PFSK-1 (cell line): ENCODE results near the gene RNF20.

Source experiments
- POLR2AphosphoS5 ChIP-seq: IDR thresholded peaks from 2 replicates; pipeline ENCODE4 v1.6.1; 2012; ENCODE audit warnings: low read depth, mild to moderate bottlenecking, control low read depth, low read length, moderate library complexity
- SIN3A ChIP-seq: IDR thresholded peaks from 2 replicates; pipeline ENCODE4 v1.6.1; 2012; ENCODE audit warnings: mild to moderate bottlenecking, low read length, moderate library complexity, borderline replicate concordance; ENCODE audit not compliant: insufficient read depth
- TAF1 ChIP-seq: IDR thresholded peaks from 2 replicates; pipeline ENCODE4 v1.6.1; 2012; ENCODE audit warnings: low read length, control low read depth, borderline replicate concordance; ENCODE audit not compliant: insufficient read depth

GRCh38 chr9:101487443-101487840 is 46.2 kb upstream of the RNF20 start:
- no peak for TF ChIP-seq TAF1
- TF ChIP-seq SIN3A = no peak
- TF ChIP-seq POLR2AphosphoS5 = no peak
